Ascending aorta (tissue), 2 donors: ENCODE data around the gene KATNAL1. TPM values are rescaled to one million over a fixed set of nuclear protein-coding genes. Genes with fewer than 3 reads are reported as not detected.

ENCODE experiments used
- DNase-seq, 2 donors: peaks; one replicate each; pipeline ENCODE4 v3.0.0-alpha.2; 2019; ENCODE audit warnings: low spot score in 2 of 2
- H3K27ac ChIP-seq, 2 donors: fragments of 200-600 bp; sonication (generic); one replicate each; pipeline ENCODE4 v1.5.1; 2016 to 2017; ENCODE audit warnings: mild to moderate bottlenecking in 1 of 2
- H3K27me3 ChIP-seq: fragments of 200-600 bp; sonication (generic); one replicate; pipeline ENCODE4 v1.5.1; 2017
- H3K36me3 ChIP-seq, 2 donors: fragments of 200-600 bp; sonication (generic); one replicate each; pipeline ENCODE4 v1.5.1; 2016
- H3K4me1 ChIP-seq, 2 donors: fragments of 200-600 bp; sonication (generic); one replicate each; pipeline ENCODE4 v1.5.1; 2016 to 2017; ENCODE audit warnings: mild to moderate bottlenecking in 1 of 2
- H3K4me3 ChIP-seq, 2 donors: fragments of 200-600 bp; sonication (generic); one replicate each; pipeline ENCODE4 v1.5.1; 2016 to 2017; ENCODE audit warnings: mild to moderate bottlenecking in 1 of 2
- H3K9me3 ChIP-seq, 2 donors: fragments of 200-600 bp; sonication (generic); one replicate each; pipeline ENCODE4 v1.5.1; 2016
- CTCF ChIP-seq, 3 experiments: fragments of 200-600 bp in 2 of 3; fragments of 450-650 bp in 1 of 3; sonication (generic) in 2 of 3; IDR thresholded peaks; one replicate each; pipeline ENCODE4 v1.5.1; 2016 to 2019; ENCODE audit warnings: antibody characterized with exemption in 3 of 3, mild to moderate bottlenecking in 1 of 3, moderate library complexity in 1 of 3
- intact Hi-C: fragments of 100-400 bp; cut with DNase I; formaldehyde crosslinking; loops from one replicate; pipeline ENCODE4 v1.15.1; 2023
- total RNA-seq: library from RNA; depleted of rRNA; stranded (reverse); fragments of >200 nt; gene quantifications from one replicate; pipeline ENCODE4 v1.1.0, GENCODE V29; 2016

KATNAL1 gene
- total RNA-seq, 1 donor from 2014 or later: 13.2 TPM

- Histone ChIP-seq H3K27ac (peak overlapping the region; percentile 77 to 83), H3K4me1 (peaks cover 4 to 20% of the 10 kb centered on the region in 2 donors), H3K9me3 (no peaks in the 10 kb centered on the region), H3K27me3 (no peaks in the 10 kb centered on the region), H3K4me3 (peak overlapping the region in 1 of 2 donors; percentile 15), H3K36me3 (no peaks in the 10 kb centered on the region)
- intact Hi-C loops: loop anchor here (2.0 to 5.0 kb wide), 3 partner anchors 53 to 120 kb away; no protein-coding TSS in a partner anchor
- peak; percentile 45 to 94 for DNase-seq
- no peak for TF ChIP-seq CTCF (IDR thresholded peaks at IDR 0.05)
Measured at GRCh38 chr13:30341815-30342570, 34.6 kb upstream of the KATNAL1 start.

DNA sequence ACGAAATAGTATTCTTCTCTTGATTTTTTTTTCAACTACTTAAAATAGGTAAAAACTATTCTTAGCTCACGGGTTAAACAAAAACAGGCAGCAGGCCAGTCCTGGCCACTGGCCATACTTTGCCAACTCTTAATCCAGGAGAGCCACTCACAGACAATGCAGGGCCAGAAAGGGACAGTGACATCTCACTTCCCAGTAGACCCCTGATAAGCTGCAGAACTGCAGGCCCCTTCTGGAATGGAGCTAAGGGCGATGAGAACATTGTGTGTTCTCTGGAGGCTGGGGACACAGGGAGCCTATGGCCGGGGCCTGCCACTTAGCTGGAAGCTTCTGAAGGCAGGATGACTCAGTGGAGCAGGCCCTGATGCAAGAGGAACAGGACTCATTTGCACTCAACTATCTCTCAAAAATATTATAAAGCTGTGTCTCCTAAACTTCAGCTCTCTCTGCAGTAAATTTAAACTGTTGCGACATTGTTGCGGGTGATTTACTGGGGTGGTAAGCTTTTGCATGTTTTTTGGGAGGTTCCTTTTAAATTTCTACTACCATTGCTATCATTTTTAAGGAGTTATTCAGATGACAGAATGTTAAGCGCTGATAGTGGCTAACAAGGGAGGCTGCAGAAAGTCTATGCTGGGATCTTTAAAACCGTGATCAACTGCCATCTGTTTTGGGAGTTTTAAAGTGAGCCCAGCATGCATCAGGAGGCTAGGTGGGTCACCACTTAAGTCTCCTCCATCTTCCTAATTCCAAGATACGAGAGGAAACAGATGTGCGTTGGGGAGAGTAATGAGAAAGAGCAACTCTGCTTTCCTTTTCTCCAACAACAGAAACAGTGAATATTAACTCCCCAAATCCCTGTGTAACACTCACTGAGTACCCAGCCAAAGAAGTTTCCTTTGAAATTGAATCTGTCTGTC, 33.2 kb upstream of the KATNAL1 start:
- Histone ChIP-seq H3K9me3 (no peaks in the 10 kb centered on the region), H3K27me3 (no peaks in the 10 kb centered on the region), H3K36me3 (no peaks in the 10 kb centered on the region), H3K27ac (peak overlapping the region; percentile 77 to 83), H3K4me3 (peak overlapping the region in 1 of 2 donors; percentile 25), H3K4me1 (peaks cover 4 to 20% of the 10 kb centered on the region in 2 donors)
- peak; percentile 38 to 88 for DNase-seq
- TF ChIP-seq CTCF (IDR thresholded peaks at IDR 0.05): no peak
- intact Hi-C loops: loop anchor here (1.0 to 5.0 kb wide), 3 partner anchors 33 to 122 kb away; partner anchors contain the start of gene KATNAL1

- intact Hi-C loops: loop anchor here (1.0 to 5.0 kb wide), 3 partner anchors 33 to 122 kb away; partner anchors contain the start of gene KATNAL1
- DNase-seq: no peak
- Histone ChIP-seq H3K27ac (peak overlapping the region; percentile 77 to 83), H3K4me3 (peak overlapping the region; percentile 3 to 25), H3K36me3 (no peaks in the 10 kb centered on the region), H3K4me1 (peaks cover 4 to 20% of the 10 kb centered on the region in 2 donors), H3K27me3 (no peaks in the 10 kb centered on the region), H3K9me3 (no peaks in the 10 kb centered on the region)
- no peak for TF ChIP-seq CTCF (IDR thresholded peaks at IDR 0.05)
Measured at GRCh38 chr13:30339738-30340330, 32.5 kb upstream of the KATNAL1 start.

GRCh38 chr13:30338952-30339351, 31.6 kb upstream of the KATNAL1 start:
- H3K36me3 ChIP-seq: no peaks in the 10 kb centered on the region
- no peaks in the 10 kb centered on the region for H3K9me3 ChIP-seq
- H3K4me3 ChIP-seq: no peak overlapping the region
- no peak overlapping the region for H3K27ac ChIP-seq
- H3K27me3 ChIP-seq: no peaks in the 10 kb centered on the region
- intact Hi-C loops: no loop called here
- no peak for DNase-seq
- peaks cover 4 to 20% of the 10 kb centered on the region in 2 donors for H3K4me1 ChIP-seq
- TF ChIP-seq CTCF (IDR thresholded peaks at IDR 0.05): no peak

- no peak for TF ChIP-seq CTCF (IDR thresholded peaks at IDR 0.05)
- Histone ChIP-seq H3K4me1 (peaks cover 4 to 20% of the 10 kb centered on the region in 2 donors), H3K4me3 (no peak overlapping the region), H3K27ac (no peak overlapping the region), H3K36me3 (no peaks in the 10 kb centered on the region), H3K9me3 (no peaks in the 10 kb centered on the region), H3K27me3 (no peaks in the 10 kb centered on the region)
- DNase-seq: no peak
- intact Hi-C loops: no loop called here
Measured at GRCh38 chr13:30338331-30338851, 31.0 kb upstream of the KATNAL1 start.
